Measurements from ENCODE around the gene SP8.
"Not testable (repeated sequence)": the region's sequence is repeated elsewhere in the genome, so short reads cannot be mapped to it uniquely, and the experiment has no call there.

SP8 gene

DNA sequence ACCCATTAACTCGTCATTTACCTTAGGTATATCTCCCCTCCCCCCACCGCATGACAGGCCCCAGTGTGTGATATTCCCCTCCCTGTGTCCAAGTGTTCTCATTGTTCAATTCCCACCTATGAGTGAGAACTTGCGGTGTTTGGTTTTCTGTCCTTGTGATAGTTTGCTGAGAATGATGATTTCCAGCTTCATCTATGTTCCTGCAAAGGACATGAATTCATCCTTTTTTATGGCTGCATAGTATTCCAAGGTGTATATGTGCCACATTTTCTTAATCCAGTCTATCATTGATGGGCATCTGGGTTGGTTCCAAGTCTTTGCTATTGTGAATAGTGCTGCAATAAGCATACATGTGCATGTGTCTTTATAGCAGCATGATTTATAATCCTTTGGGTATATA is 34.7 kb upstream of the SP8 start:
- H3K36me3 ChIP-seq (ENCODE audit: control insufficient read depth in 2 of 2, insufficient read depth in 2 of 2, low read length in 2 of 2); H3K9me3 ChIP-seq (ENCODE audit: control insufficient read depth in 2 of 2, low read length in 2 of 2); H3K27me3 ChIP-seq (ENCODE audit: control insufficient read depth in 2 of 2, insufficient read depth in 2 of 2, low read length in 2 of 2); H3K4me1 ChIP-seq (ENCODE audit: control insufficient read depth in 2 of 2, insufficient read depth in 2 of 2, low read length in 2 of 2); H3K27ac ChIP-seq (ENCODE audit: low read depth in 2 of 2, low read length in 2 of 2); H3K4me3 ChIP-seq (ENCODE audit: low read length in 2 of 2); H3K9ac ChIP-seq (ENCODE audit: low read depth in 1 of 2, low read length in 2 of 2): not testable (repeated sequence)

DNA sequence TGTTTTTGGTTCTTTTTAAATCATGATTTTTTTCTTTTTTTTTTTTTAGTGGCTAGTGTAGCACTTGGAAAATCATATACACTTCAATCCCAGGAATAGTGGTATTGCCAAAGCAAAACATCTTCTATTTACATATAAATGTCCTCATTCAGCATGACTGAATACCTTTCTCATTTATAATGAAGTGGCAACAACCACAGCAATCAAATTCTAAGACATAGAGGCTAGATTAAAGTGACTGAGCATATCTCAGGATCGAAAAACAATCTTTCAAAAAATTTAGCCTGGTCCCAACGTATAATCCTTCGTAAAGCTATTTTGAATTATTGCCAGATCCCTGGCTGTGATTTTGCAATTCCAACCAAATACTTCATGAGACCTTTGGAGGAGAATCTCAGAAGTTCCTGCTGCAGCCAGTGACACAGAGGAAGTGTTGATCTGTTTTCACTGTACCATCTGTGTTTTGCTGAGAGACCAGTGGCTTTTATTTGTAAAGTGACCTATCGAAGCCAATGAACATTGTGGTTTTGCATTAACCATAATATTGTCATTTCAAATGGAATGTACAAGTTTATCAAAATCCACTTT is 29.8 kb upstream of the SP8 start:
- H3K4me1 ChIP-seq (ENCODE audit: control insufficient read depth in 2 of 2, insufficient read depth in 2 of 2, low read length in 2 of 2): no peaks in the 10 kb centered on the region
- no peak overlapping the region for H3K27ac ChIP-seq (ENCODE audit: low read depth in 2 of 2, low read length in 2 of 2)
- no peaks in the 10 kb centered on the region for H3K36me3 ChIP-seq (ENCODE audit: control insufficient read depth in 2 of 2, insufficient read depth in 2 of 2, low read length in 2 of 2)
- H3K27me3 ChIP-seq (ENCODE audit: control insufficient read depth in 2 of 2, insufficient read depth in 2 of 2, low read length in 2 of 2): no peaks in the 10 kb centered on the region
- no peak overlapping the region for H3K4me3 ChIP-seq (ENCODE audit: low read length in 2 of 2)
- H3K9me3 ChIP-seq (ENCODE audit: control insufficient read depth in 2 of 2, low read length in 2 of 2): no peaks in the 10 kb centered on the region
- no peak overlapping the region for H3K9ac ChIP-seq (ENCODE audit: low read depth in 1 of 2, low read length in 2 of 2)

DNA sequence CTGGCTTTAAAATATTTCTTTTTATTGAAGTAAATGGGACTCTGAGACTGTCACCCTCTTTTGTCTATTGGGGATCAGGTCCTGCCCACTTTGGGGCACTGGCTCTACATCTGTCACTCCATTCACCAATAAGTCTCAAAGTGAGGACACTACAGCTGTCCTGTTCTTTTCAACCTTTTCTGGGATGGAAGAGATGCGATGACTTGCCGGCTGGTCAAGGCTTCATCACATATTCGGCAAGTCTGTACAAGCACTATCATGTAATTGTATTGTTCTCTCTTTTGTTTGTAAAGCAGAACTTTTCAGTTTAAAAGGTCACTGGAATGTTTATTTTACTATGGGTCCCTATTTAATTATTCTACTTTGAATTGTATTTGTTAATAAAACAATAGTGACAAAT is 17.7 kb upstream of the SP8 start:
- Histone ChIP-seq H3K9ac (ENCODE audit: low read depth in 1 of 2, low read length in 2 of 2) (no peak overlapping the region), H3K27ac (ENCODE audit: low read depth in 2 of 2, low read length in 2 of 2) (no peak overlapping the region), H3K4me1 (ENCODE audit: control insufficient read depth in 2 of 2, insufficient read depth in 2 of 2, low read length in 2 of 2) (no peaks in the 10 kb centered on the region), H3K9me3 (ENCODE audit: control insufficient read depth in 2 of 2, low read length in 2 of 2) (no peaks in the 10 kb centered on the region), H3K27me3 (ENCODE audit: control insufficient read depth in 2 of 2, insufficient read depth in 2 of 2, low read length in 2 of 2) (peaks cover 7 to 10% of the 10 kb centered on the region in 2 donors), H3K4me3 (ENCODE audit: low read length in 2 of 2) (no peak overlapping the region), H3K36me3 (ENCODE audit: control insufficient read depth in 2 of 2, insufficient read depth in 2 of 2, low read length in 2 of 2) (no peaks in the 10 kb centered on the region)

DNA sequence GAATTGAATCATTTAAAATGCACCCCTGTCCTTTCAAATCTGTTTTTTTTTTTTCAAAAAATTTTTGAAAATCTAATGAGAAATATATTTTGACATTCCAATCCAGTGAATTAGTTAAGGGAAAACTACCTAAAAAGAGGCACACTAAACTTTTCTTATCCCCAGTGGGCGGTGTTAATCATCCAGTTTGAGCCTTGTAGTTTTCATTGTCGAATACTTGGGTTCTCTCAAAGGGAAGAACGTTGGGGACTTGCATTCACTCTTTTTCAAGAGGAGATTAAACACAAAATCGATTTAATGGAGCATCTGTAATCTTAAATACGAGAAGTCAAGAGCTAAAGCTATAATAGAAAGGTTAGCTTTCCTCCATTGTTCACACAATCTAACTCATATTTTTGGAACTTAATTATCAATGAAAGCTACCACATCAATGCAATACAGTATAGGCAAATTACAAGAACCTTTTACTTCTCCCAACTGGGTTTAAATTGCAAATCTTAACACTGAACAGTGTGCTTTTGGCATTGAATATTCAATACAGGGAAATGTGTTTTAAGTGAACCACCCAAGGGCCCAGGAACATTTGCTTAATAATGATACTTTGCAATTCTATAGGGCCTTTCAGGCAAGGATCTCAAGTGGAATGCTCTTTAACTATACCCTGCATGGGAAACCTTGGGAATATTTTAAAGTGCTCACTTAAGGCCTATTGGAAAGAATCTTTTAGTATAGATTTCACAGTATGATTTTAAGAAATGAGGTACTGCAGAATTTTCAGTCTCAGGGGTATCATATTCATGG is 13.1 kb upstream of the SP8 start:
- Histone ChIP-seq H3K36me3 (ENCODE audit: control insufficient read depth in 2 of 2, insufficient read depth in 2 of 2, low read length in 2 of 2) (no peaks in the 10 kb centered on the region), H3K9me3 (ENCODE audit: control insufficient read depth in 2 of 2, low read length in 2 of 2) (no peaks in the 10 kb centered on the region), H3K4me1 (ENCODE audit: control insufficient read depth in 2 of 2, insufficient read depth in 2 of 2, low read length in 2 of 2) (peaks cover 5 to 11% of the 10 kb centered on the region in 2 donors), H3K4me3 (ENCODE audit: low read length in 2 of 2) (no peak overlapping the region), H3K27ac (ENCODE audit: low read depth in 2 of 2, low read length in 2 of 2) (no peak overlapping the region), H3K9ac (ENCODE audit: low read depth in 1 of 2, low read length in 2 of 2) (no peak overlapping the region), H3K27me3 (ENCODE audit: control insufficient read depth in 2 of 2, insufficient read depth in 2 of 2, low read length in 2 of 2) (peaks cover 38 to 42% of the 10 kb centered on the region in 2 donors)

DNA sequence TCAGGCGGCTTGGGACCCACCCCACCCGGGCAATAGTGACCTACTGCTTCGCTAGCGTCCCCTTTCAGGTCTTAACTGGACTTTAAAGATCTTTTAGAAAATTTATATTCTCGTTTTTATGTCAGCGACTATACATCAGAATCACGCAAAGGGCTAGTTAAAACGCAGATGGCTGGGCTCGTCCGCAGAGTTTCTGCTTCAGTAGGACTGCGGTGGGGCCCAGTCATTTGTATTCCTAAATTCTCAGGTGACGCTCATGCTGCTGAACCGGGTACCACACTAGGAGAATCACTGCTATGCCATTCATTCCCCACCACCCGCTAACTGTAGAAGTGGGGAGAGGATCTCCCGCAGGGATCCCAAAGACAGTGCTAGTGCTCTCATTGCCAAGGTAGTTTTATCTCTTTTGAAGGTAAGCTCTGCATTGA is 12.0 kb upstream of the SP8 start:
- Histone ChIP-seq H3K4me3 (ENCODE audit: low read length in 2 of 2) (peak overlapping the region; percentile 3 to 48), H3K27me3 (ENCODE audit: control insufficient read depth in 2 of 2, insufficient read depth in 2 of 2, low read length in 2 of 2) (peaks cover 49 to 51% of the 10 kb centered on the region in 2 donors)

DNA sequence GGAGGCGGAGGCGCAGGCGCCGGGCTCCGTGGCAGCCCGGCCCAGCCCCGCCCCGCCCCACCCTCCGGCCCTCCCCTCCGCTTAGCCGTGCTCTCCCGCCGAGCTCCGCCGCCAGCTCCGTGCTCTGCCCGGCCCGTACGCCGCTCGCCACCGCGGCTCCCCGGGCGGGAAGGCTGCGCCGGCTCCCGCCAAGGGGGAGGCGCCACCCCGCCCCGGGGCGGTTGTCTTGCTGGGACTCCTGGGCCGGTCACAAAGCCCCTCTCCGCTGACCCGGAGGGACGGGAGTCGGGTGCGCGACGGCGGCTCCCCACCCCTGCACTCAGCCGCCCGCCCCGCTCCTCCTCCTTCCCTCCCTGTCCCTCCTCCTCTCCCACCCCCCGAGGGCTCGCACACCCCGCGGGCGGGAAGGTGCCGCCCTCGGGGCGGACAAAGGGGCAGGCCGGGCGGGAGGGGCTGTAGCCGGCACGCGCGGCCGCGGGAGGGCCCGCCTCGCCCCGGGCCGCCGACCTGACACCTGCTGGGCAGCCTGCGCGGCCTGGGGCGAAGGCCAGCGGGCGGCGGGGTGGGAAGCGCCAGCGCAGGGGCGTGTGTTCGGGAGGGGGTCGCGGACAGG is 11.5 kb upstream of the SP8 start:
- H3K4me3 ChIP-seq (ENCODE audit: low read length in 2 of 2): peak overlapping the region; percentile 64 to 80
- H3K36me3 ChIP-seq (ENCODE audit: control insufficient read depth in 2 of 2, insufficient read depth in 2 of 2, low read length in 2 of 2): no peaks in the 10 kb centered on the region
- no peak overlapping the region for H3K27ac ChIP-seq (ENCODE audit: low read depth in 2 of 2, low read length in 2 of 2)
- no peak overlapping the region for H3K9ac ChIP-seq (ENCODE audit: low read depth in 1 of 2, low read length in 2 of 2)
- H3K27me3 ChIP-seq (ENCODE audit: control insufficient read depth in 2 of 2, insufficient read depth in 2 of 2, low read length in 2 of 2): peaks cover 54 to 56% of the 10 kb centered on the region in 2 donors
- no peaks in the 10 kb centered on the region for H3K9me3 ChIP-seq (ENCODE audit: control insufficient read depth in 2 of 2, low read length in 2 of 2)
- peaks cover 5 to 11% of the 10 kb centered on the region in 2 donors for H3K4me1 ChIP-seq (ENCODE audit: control insufficient read depth in 2 of 2, insufficient read depth in 2 of 2, low read length in 2 of 2)

More for the DNA sequence above, 12.0 kb upstream of the SP8 start:
- H3K9ac ChIP-seq (ENCODE audit: low read depth in 1 of 2, low read length in 2 of 2): no peak overlapping the region
- no peaks in the 10 kb centered on the region for H3K36me3 ChIP-seq (ENCODE audit: control insufficient read depth in 2 of 2, insufficient read depth in 2 of 2, low read length in 2 of 2)
- H3K9me3 ChIP-seq (ENCODE audit: control insufficient read depth in 2 of 2, low read length in 2 of 2): no peaks in the 10 kb centered on the region
- peaks cover 5 to 11% of the 10 kb centered on the region in 2 donors for H3K4me1 ChIP-seq (ENCODE audit: control insufficient read depth in 2 of 2, insufficient read depth in 2 of 2, low read length in 2 of 2)
- H3K27ac ChIP-seq (ENCODE audit: low read depth in 2 of 2, low read length in 2 of 2): no peak overlapping the region

DNA sequence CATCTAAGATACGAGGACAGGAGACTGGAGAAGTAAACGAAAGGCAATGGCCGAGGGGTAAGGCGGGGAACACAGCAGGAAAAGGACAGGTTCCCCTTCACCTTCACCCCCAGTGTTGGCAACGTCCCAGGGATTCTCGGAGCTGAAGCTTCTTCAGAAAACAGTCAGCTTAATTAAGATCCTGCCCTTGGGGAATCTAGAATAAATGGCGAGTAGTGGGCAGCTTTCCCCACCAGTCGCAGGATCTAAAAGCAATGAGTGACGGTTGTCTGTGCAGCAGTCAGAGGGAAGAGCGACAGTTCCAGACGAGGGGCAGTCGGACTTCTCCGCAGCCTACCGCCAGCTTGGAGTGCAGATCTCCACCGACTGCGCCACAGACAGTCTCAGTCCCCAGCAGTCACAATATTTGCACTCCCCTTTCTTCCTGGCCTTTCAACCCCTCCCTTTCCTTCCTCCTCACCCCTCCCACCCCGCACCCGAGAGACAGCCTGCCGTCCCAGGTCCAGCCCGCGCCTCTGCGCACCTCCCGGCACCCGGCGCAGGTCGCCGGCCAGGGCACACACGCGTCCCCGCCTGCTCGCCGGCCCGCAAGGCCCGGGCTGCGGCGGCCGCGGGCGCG is 10.9 kb upstream of the SP8 start:
- Histone ChIP-seq H3K9ac (ENCODE audit: low read depth in 1 of 2, low read length in 2 of 2) (peak overlapping the region in 1 of 2 donors; percentile 25), H3K9me3 (ENCODE audit: control insufficient read depth in 2 of 2, low read length in 2 of 2) (no peaks in the 10 kb centered on the region)

DNA sequence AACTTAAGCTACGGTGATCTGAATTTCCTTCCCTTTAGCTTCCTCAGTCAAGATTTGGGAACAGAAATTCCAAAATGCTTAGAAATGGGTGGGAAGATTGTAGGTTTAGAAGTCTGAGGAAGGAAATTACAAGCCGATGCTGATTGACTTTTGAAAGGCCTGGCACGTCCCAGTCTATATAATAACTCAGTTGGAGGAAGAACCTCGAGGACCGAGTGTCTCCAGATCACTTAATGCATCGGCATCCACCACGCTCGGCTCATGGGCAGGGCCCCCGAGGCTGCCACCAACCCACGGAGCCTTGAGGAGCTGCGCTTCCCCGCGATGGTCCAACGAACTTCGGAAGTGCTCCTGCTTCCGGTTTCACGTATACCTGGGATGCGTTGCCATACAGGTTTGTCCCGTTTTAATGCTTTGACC is 10.4 kb upstream of the SP8 start:
- Histone ChIP-seq H3K4me1 (ENCODE audit: control insufficient read depth in 2 of 2, insufficient read depth in 2 of 2, low read length in 2 of 2) (peaks cover 5 to 11% of the 10 kb centered on the region in 2 donors), H3K27ac (ENCODE audit: low read depth in 2 of 2, low read length in 2 of 2) (no peak overlapping the region), H3K9me3 (ENCODE audit: control insufficient read depth in 2 of 2, low read length in 2 of 2) (no peaks in the 10 kb centered on the region), H3K36me3 (ENCODE audit: control insufficient read depth in 2 of 2, insufficient read depth in 2 of 2, low read length in 2 of 2) (no peaks in the 10 kb centered on the region), H3K9ac (ENCODE audit: low read depth in 1 of 2, low read length in 2 of 2) (no peak overlapping the region), H3K27me3 (ENCODE audit: control insufficient read depth in 2 of 2, insufficient read depth in 2 of 2, low read length in 2 of 2) (peaks cover 63 to 67% of the 10 kb centered on the region in 2 donors), H3K4me3 (ENCODE audit: low read length in 2 of 2) (peak overlapping the region; percentile 64 to 80)

More for the DNA sequence above, 10.9 kb upstream of the SP8 start:
- Histone ChIP-seq H3K27ac (ENCODE audit: low read depth in 2 of 2, low read length in 2 of 2) (no peak overlapping the region), H3K4me1 (ENCODE audit: control insufficient read depth in 2 of 2, insufficient read depth in 2 of 2, low read length in 2 of 2) (peaks cover 5 to 11% of the 10 kb centered on the region in 2 donors), H3K4me3 (ENCODE audit: low read length in 2 of 2) (peak overlapping the region; percentile 64 to 80), H3K36me3 (ENCODE audit: control insufficient read depth in 2 of 2, insufficient read depth in 2 of 2, low read length in 2 of 2) (no peaks in the 10 kb centered on the region), H3K27me3 (ENCODE audit: control insufficient read depth in 2 of 2, insufficient read depth in 2 of 2, low read length in 2 of 2) (peaks cover 60 to 62% of the 10 kb centered on the region in 2 donors)

DNA sequence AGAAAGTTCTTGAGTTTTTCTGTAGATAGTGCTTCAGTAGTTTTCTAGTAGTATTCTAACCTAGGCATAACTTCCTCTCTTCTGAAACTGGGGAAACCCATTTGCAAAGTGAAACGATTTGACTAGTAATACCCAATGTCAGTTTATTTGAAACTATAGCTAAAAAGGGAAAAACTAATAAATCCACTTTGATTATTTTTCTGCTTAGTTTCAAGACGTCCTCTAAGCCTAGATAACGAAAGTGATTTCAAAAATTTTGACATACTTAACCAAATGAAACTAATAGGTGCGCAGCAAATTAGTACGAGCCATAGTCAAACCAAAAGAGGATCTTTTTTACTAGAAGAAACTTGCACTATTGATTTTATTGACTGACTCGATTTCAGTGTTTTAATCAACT is 9.8 kb upstream of the SP8 start:
- Histone ChIP-seq H3K4me3 (ENCODE audit: low read length in 2 of 2) (no peak overlapping the region), H3K4me1 (ENCODE audit: control insufficient read depth in 2 of 2, insufficient read depth in 2 of 2, low read length in 2 of 2) (peaks cover 5 to 11% of the 10 kb centered on the region in 2 donors), H3K27ac (ENCODE audit: low read depth in 2 of 2, low read length in 2 of 2) (no peak overlapping the region), H3K9me3 (ENCODE audit: control insufficient read depth in 2 of 2, low read length in 2 of 2) (no peaks in the 10 kb centered on the region), H3K9ac (ENCODE audit: low read depth in 1 of 2, low read length in 2 of 2) (no peak overlapping the region), H3K36me3 (ENCODE audit: control insufficient read depth in 2 of 2, insufficient read depth in 2 of 2, low read length in 2 of 2) (no peaks in the 10 kb centered on the region), H3K27me3 (ENCODE audit: control insufficient read depth in 2 of 2, insufficient read depth in 2 of 2, low read length in 2 of 2) (peaks cover 63 to 72% of the 10 kb centered on the region in 2 donors)

DNA sequence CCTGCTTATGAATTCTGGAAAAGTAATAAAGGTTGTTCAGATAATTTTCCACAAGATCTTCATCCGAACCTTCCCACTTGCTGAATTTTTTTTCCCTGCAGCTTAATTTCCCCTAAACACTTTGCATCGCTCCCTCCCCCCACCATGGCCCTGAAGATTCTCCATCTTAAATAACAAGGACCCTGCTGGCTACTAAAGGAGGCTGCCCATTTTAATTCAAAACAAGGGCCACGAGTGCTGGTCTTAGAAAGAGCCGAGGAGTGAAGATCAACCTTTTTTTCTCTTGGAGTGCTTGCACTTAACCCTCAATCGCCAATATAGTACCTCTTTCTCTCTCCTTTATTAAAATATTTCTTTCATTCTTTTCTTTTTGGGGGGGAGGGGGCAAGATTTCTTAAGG is 9.2 kb upstream of the SP8 start:
- peaks cover 64 to 79% of the 10 kb centered on the region in 2 donors for H3K27me3 ChIP-seq (ENCODE audit: control insufficient read depth in 2 of 2, insufficient read depth in 2 of 2, low read length in 2 of 2)
- H3K27ac ChIP-seq (ENCODE audit: low read depth in 2 of 2, low read length in 2 of 2): no peak overlapping the region
- peaks cover 5 to 11% of the 10 kb centered on the region in 2 donors for H3K4me1 ChIP-seq (ENCODE audit: control insufficient read depth in 2 of 2, insufficient read depth in 2 of 2, low read length in 2 of 2)
- no peaks in the 10 kb centered on the region for H3K9me3 ChIP-seq (ENCODE audit: control insufficient read depth in 2 of 2, low read length in 2 of 2)
- no peak overlapping the region for H3K9ac ChIP-seq (ENCODE audit: low read depth in 1 of 2, low read length in 2 of 2)
- no peak overlapping the region for H3K4me3 ChIP-seq (ENCODE audit: low read length in 2 of 2)
- no peaks in the 10 kb centered on the region for H3K36me3 ChIP-seq (ENCODE audit: control insufficient read depth in 2 of 2, insufficient read depth in 2 of 2, low read length in 2 of 2)

Measured in mucosa of rectum (tissue), 2 donors.